Trophoblast cell (in vitro differentiated cells and primary cell): Measurements from ENCODE around the gene RRAGD.

Experiments used
- DNase-seq, 2 donors: peaks; one replicate each; pipeline ENCODE4 v3.0.0-alpha.2; 2016
- H2AFZ ChIP-seq: 2 replicates; pipeline ENCODE4 v1.6.1; 2013; ENCODE audit warnings: low read length, moderate library complexity, mild to moderate bottlenecking; ENCODE audit not compliant: insufficient read depth, poor library complexity
- H2AK5ac ChIP-seq: 2 replicates; pipeline ENCODE4 v1.6.1; 2013; ENCODE audit warnings: mild to moderate bottlenecking, low read length
- H2BK120ac ChIP-seq: 2 replicates; pipeline ENCODE4 v1.6.1; 2013; ENCODE audit warnings: low read length, mild to moderate bottlenecking, moderate library complexity; ENCODE audit not compliant: insufficient read depth, poor library complexity
- H2BK12ac ChIP-seq: 2 replicates; pipeline ENCODE4 v1.6.1; 2013; ENCODE audit warnings: mild to moderate bottlenecking, low read length, moderate library complexity
- H2BK5ac ChIP-seq: 2 replicates; pipeline ENCODE4 v1.6.1; 2013; ENCODE audit warnings: low read length, low read depth, moderate library complexity, mild to moderate bottlenecking; ENCODE audit not compliant: poor library complexity
- H3K14ac ChIP-seq: 2 replicates; pipeline ENCODE4 v1.6.1; 2013; ENCODE audit warnings: mild to moderate bottlenecking, low read length
- H3K18ac ChIP-seq: 2 replicates; pipeline ENCODE4 v1.6.1; 2013; ENCODE audit warnings: mild to moderate bottlenecking, low read length
- H3K23ac ChIP-seq: 2 replicates; pipeline ENCODE4 v1.6.1; 2013; ENCODE audit warnings: low read length
- H3K27ac ChIP-seq: 2 replicates; pipeline ENCODE4 v1.5.1; 2013; ENCODE audit warnings: low read depth, mild to moderate bottlenecking, inconsistent platforms, low read length, moderate library complexity
- H3K27me3 ChIP-seq: 2 replicates; pipeline ENCODE4 v1.6.1; 2013; ENCODE audit warnings: inconsistent platforms, mild to moderate bottlenecking, low read length, moderate library complexity; ENCODE audit not compliant: insufficient read depth
- H3K36me3 ChIP-seq, 2 experiments: 1 replicate in 1 of 2; 2 replicates in 1 of 2; pipeline ENCODE4 v1.6.1; 2013; ENCODE audit warnings: low read length in 2 of 2, mild to moderate bottlenecking in 2 of 2, moderate library complexity in 1 of 2; ENCODE audit not compliant: insufficient read depth in 2 of 2, control insufficient read depth in 1 of 2
- H3K4ac ChIP-seq: 2 replicates; pipeline ENCODE4 v1.6.1; 2013; ENCODE audit warnings: low read depth, mild to moderate bottlenecking, low read length, moderate library complexity
- H3K4me1 ChIP-seq, 2 experiments: 1 replicate in 1 of 2; 2 replicates in 1 of 2; pipeline ENCODE4 v1.6.1; 2013; ENCODE audit warnings: low read length in 2 of 2, mild to moderate bottlenecking in 2 of 2, moderate library complexity in 1 of 2; ENCODE audit not compliant: insufficient read depth in 2 of 2, control insufficient read depth in 1 of 2
- H3K4me2 ChIP-seq: 2 replicates; pipeline ENCODE4 v1.6.1; 2013; ENCODE audit warnings: inconsistent platforms, mild to moderate bottlenecking, low read length, moderate library complexity
- H3K4me3 ChIP-seq: 2 replicates; pipeline ENCODE4 v1.5.1; 2013; ENCODE audit warnings: mild to moderate bottlenecking, low read depth, low read length, inconsistent platforms
- H3K79me1 ChIP-seq: one replicate; pipeline ENCODE4 v1.6.1; 2013; ENCODE audit warnings: low read length
- H3K79me2 ChIP-seq: 2 replicates; pipeline ENCODE4 v1.6.1; 2013; ENCODE audit warnings: low read length, mild to moderate bottlenecking; ENCODE audit not compliant: control insufficient read depth, insufficient read depth, poor library complexity
- H3K9ac ChIP-seq: 2 replicates; pipeline ENCODE4 v1.6.1; 2013; ENCODE audit warnings: mild to moderate bottlenecking, low read length
- H3K9me3 ChIP-seq: 2 replicates; pipeline ENCODE4 v1.6.1; 2013; ENCODE audit warnings: low read depth, mild to moderate bottlenecking, control low read depth, inconsistent platforms, low read length; ENCODE audit not compliant: insufficient read depth
- H4K12ac ChIP-seq: 2 replicates; pipeline ENCODE4 v1.6.1; 2013; ENCODE audit warnings: low read depth, mild to moderate bottlenecking, low read length, moderate library complexity
- H4K8ac ChIP-seq: 2 replicates; pipeline ENCODE4 v1.6.1; 2013; ENCODE audit warnings: low read depth, mild to moderate bottlenecking, low read length, moderate library complexity
- H4K91ac ChIP-seq: one replicate; pipeline ENCODE4 v1.6.1; 2013; ENCODE audit warnings: low read depth, mild to moderate bottlenecking, low read length, moderate library complexity
- WGBS: extraction: QIAGEN DNeasy Blood & Tissue Kit; methylation state at CpG from one replicate; pipeline ENCODE4 v1.1.7; 2013; ENCODE audit warnings: missing lambda C conversion rate; ENCODE audit not compliant: insufficient read length, insufficient coverage; ENCODE audit errors: extremely low coverage; 5-methylcytosine and 5-hydroxymethylcytosine counted together

The RRAGD gene

GRCh38 chr6:89314692-89315091 is 97.4 kb downstream of the RRAGD start:
- Histone ChIP-seq H3K27me3 (no peaks in the 10 kb centered on the region), H3K4me3 (no peak overlapping the region), H4K12ac (no peak overlapping the region), H3K36me3 (peaks cover 0 to 7% of the 10 kb centered on the region in 2 experiments), H3K27ac (no peak overlapping the region), H4K8ac (no peak overlapping the region), H2BK12ac (no peak overlapping the region), H3K23ac (no peak overlapping the region), H3K4ac (no peak overlapping the region), H3K79me1 (peaks cover 3% of the 10 kb centered on the region), H3K9me3 (no peaks in the 10 kb centered on the region), H2AFZ (no peak overlapping the region), H3K14ac (no peak overlapping the region), H2BK120ac (no peak overlapping the region), H3K18ac (no peak overlapping the region), H3K79me2 (no peaks in the 10 kb centered on the region), H3K4me1 (peaks cover 20% of the 10 kb centered on the region in 2 experiments), H3K4me2 (no peak overlapping the region), H2BK5ac (no peak overlapping the region), H4K91ac (no peak overlapping the region), H3K9ac (no peak overlapping the region), H2AK5ac (no peak overlapping the region)
- WGBS, result no CpG with 5 or more reads among the region's 7 CpGs
- no peak for DNase-seq
